ENCODE measurements around the gene C16orf86.
A peak's percentile ranks its signal among the peaks of the same experiment; 100 is the strongest.
"Not testable (repeated sequence)": the region's sequence is repeated elsewhere in the genome, so short reads cannot be mapped to it uniquely, and the experiment has no call there.

Gene C16orf86

GRCh38 chr16:67668495-67669157 is 2.0 kb downstream of the C16orf86 start:
- peak; percentile 13 for DNase-seq

DNA sequence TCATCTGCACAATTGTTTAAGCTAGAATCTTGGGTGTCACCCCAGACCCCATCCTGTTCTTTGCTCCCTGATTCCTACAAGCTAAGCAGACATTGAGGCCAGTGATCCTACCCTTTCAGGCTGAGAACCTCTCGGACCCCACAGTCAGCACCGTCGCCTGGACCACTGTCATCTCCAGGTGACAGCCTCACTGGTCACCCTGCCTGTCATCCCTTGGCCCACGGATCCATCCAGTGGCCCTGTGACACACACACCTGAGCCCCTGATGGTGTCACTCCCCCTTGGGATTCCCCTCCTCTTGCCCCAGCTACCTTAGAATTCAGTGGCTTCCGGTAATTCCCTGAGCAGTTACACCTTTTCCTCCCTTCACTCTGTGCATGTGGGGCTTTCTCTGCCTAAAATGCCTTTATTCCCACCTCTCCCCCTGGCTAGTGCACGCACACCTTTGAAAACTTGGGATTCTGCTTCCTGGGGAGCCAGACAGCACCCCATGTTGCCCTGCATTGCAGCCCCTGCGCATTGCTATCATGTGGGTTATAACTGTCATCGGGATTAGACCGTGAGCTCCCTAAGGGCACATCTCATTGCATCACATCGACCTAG is 3.0 kb downstream of the C16orf86 start:
- no peak for DNase-seq

DNA sequence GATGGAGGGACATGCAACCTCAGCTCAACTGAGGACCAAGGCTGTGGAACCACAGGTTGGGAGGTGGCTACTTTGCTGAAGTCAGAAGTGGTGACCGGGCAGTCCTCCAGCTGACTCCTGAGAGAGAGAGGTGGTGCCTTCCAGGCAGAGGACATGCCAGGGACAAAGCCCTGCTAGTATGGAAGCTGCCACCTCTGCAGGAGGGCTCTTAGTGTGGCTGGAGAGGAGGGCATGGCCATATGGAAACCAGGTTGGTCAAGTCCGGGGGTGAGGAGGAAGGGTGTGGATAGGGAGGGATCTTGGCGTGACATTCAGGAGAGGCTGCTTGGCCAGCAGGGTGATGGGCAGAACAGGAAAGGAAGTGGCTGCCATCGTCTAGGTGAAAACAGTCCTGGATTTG is 5.7 kb downstream of the C16orf86 start:
- DNase-seq: no peak

- DNase-seq: peak; percentile 59
These were observed 6.4 kb downstream of the C16orf86 start for GRCh38 chr16:67672739-67673662.

DNA sequence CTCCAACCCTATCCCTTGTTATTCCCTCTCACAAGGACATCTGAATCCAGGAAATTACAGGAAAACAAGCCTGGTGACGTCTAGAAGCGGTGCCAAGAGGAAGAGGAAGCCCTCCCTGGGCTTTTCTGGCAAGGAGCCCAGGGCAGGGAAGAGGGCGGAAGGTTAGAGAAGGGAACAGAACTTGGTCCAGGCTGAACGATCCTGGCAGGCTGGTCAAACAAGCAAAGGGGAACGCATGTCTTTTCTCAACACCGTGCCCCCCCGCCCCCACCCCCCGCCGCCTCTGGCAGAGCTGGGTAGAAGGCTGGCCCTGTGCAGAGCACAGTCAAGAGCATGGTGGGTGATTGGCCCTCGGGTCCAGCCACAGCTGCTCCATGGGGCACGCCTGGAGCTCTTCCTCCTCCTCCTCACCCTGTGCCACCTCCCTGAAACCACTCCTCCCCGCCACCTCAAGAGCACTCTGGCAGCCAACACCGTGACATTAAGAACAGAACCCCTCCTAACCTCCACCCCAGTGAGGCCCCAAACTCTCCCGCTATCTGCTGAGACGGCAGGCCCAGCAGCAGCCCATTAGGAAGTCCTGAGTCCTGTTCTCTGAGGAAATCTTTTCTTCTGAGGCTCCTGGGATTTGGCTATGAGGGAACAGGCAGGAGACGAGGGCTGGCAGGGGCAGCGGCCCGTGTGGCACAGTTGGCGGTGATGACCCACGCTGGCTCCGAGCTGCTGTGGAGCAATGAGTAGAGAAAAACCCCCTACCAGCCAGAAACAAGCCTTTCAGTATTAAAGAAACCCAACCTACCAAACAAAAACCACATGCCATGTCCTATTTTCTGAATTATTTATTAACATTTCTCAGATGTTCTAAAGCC is 7.3 kb downstream of the C16orf86 start:
- DNase-seq: peak; percentile 25

- no peak for DNase-seq
These were observed 8.4 kb downstream of the C16orf86 start for GRCh38 chr16:67674851-67675578.

GRCh38 chr16:67675579-67675935 is 8.9 kb downstream of the C16orf86 start:
- DNase-seq: no peak

GRCh38 chr16:67675999-67676398 is 9.4 kb downstream of the C16orf86 start:
- no peak for DNase-seq

DNA sequence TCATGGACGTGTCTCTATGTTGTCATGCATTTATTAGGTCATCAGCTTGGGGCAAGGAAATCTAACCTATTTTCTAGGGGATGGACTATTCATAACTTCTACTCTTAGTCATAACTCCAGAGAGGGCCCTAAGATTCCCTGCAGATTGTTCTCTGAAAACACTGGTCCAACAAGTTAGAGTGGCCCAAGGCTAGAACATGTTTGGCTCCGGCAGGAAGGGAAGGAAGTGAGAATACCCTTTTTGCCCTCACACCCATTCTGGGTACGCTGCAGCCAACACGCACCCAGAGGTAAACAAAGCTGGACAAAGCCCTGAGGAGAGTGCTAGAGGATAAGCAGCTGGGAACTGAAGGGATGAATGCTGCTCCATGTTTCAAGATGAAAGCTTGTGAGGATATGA is 9.9 kb downstream of the C16orf86 start:
- DNase-seq: no peak

DNA sequence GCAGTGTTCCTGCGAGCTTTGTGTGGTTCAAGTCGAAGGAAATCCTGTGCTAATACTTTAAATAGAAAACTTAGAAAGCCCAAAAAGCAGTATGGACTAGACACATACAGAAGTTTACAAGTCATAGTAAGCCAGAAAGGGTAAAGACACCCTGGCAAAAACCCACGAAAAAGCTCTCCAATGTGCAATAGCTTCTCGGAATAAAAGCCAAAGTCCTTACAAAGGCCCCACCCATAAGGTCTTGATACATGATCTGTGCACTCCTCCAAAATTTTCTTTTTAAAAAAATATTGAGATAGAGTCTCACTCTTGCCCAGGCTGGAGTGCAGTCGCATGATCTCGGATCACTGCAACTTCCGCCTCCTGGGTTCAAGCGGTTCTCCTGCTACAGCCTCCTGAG is 10.3 kb downstream of the C16orf86 start:
- no peak for DNase-seq

- DNase-seq: no peak
These were observed 11.1 kb downstream of the C16orf86 start for GRCh38 chr16:67677712-67678111.

GRCh38 chr16:67678354-67679023 is 11.9 kb downstream of the C16orf86 start:
- no peak for DNase-seq

DNA sequence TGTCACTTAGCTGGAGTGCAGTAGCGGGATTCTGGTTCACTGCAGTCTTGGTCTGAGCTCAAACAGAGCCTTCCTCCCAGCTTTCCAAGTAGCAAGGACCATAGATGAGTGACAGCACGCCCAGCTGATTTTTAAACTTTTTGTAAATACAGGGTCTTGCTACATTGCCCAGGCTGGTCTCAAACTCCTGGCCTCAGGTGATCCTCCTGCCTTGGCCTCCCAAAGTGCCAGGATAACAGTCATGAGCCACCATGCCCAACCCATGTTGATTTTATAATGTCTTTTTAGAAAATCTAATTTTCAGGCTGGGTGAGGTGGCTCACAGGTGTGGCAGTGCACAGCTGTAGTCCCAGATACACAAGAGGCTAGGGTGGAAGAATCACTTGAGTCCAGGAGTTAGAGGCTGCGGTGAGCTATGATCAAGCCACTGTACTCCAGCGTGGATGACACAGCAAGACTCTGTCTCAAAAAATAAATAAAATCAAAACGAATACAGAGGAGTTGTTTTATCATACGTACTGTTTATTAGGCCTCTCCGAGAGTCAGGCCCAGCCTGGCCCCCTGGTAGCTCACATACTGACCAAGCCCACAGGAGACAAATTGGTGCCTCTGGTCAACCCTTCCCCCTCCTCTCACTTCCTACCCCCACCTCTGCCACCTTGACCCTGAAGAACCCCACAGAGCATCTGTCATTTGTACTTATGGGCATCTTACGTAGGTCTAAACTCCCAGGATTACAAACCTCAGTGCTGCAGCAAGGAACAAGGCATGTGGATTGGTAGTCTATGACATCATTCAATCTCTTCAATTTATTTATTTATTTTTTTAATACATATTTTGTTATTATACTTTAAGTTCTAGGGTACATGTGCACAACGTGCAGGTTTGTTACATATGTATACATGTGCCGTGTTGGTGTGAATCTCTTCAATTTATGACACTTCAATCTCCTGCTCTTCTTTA is 13.6 kb downstream of the C16orf86 start:
- no peak for DNase-seq

GRCh38 chr16:67683767-67684166 is 17.2 kb downstream of the C16orf86 start:
- DNase-seq: no peak

DNA sequence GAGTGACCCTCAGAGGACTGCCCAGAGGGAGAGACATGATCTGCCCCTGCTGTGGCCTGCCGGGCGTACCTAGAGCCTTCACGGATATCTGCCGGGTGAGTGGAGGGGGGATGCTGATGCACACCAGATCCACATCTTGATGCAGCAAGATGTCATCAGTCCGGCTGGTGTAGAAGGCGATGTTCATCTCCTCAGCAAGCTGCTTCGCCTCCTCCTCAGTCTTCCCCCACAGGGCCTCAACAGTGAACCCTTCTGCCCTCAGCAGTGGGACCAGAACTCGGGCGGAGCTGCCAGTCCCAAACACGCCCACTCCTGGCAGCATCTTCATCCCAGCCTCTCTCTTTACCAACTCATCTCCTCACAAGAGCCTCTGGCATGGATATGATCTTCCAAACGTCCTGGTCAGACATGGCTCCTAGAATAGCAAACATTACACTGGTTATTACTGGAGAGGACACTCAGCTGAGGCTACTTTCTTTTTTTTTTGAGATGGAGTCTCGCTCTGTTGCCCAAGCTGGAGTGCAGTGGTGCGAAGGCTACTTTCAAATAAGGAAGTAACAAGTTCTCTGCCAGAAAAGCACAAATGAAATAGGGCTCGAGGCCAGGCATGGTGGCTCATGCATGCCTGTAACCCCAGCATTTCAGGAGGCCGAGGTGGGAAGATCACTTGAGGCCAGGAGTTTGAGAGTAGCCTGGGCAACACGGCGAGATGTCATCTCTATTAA is 18.9 kb downstream of the C16orf86 start:
- no peak for DNase-seq

DNA sequence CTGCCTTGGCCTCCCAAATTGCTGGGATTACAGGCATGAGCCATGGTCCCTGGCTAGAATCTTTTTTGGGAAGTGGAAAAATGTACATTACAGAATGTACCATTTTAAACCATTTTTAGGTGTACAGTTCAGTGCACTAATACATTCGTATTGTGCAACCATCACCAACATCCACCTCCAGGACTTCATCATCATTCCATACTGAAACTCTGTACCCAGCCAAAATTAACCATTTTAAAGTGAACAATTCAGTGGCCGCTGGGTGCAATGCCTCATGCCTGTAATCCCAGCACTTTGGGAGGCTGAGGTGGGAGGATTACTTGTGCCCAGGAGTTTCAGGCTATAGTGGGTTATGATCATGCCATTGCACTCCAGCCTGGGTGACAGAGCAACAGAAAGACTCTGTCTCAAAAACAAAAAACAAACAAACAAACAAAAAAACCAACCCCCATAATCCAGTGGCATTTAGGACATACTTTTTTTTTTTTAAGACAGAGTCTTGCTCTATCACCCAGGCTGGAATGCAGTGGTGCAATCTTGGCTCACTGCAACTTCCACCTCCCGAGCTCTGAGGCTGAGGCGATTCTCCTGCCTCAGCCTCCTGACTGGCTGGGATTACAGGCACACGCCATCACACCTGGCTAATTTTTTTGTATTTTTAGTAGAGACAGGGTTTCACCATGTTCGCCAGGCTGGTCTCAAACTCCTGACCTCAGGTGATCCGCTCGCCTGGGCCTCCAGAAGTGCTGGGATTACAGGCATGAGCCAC is 27.1 kb downstream of the C16orf86 start:
- DNase-seq: not testable (repeated sequence)

- DNase-seq: no peak
These were observed 28.0 kb downstream of the C16orf86 start for GRCh38 chr16:67694611-67695010.

DNA sequence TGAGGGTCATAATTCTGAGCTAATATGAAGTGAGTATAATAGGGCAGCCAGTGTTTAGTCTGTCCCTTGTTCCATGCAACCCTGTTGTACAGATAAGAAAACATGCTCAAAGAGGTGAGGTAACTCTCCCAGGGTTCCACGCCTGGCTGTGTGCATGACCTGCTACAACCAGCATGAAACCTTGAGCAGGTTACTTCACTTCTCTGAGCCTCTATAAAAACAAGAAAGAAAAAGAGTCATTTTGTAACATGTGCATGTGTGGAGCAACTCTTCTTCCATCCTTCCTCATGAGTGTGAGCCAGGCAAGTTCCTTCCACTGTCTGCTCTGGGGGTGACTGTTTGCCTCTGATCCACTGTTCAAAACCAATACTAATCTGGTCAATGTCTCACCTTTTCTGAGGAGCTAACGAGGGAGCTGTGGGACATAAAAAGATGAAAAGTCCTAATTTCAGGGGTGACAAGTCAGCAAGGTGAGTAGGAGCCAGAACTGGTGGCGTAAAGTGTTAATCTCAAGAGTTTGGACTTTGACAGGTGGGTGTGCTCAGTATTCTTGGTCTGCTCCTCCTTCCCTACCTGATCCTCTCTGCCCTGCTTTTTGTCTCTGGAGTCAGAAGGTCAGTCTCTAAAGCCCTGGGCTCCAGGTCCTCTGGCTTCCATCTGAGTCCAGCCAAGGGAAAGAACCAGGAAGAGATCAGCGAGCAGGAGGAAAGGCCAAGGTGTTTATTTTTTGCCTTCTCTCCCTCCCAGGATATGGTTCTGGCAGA is 31.0 kb downstream of the C16orf86 start:
- DNase-seq: no peak
